Transverse colon (tissue), 4 donors: ENCODE measurements around the gene ABAT. TPM values are rescaled to one million over a fixed set of nuclear protein-coding genes. Genes with fewer than 3 reads are reported as not detected.
A peak's percentile ranks its signal among the peaks of the same experiment; 100 is the strongest.

Experiments
- DNase-seq: peaks from one replicate; pipeline ENCODE4 v3.0.0-alpha.2; 2019
- H3K27ac ChIP-seq, 4 donors: fragments of 200-600 bp; sonication (generic); 2 replicates each; pipeline ENCODE4 v1.5.1; 2016 to 2018; ENCODE audit warnings: inconsistent platforms in 4 of 4
- H3K27me3 ChIP-seq: fragments of 200-600 bp; sonication (generic); 2 replicates; pipeline ENCODE4 v1.5.1; 2017; ENCODE audit warnings: inconsistent platforms
- H3K36me3 ChIP-seq, 4 donors: fragments of 200-600 bp; sonication (generic); 2 replicates each; pipeline ENCODE4 v1.5.1; 2017 to 2019; ENCODE audit warnings: inconsistent platforms in 4 of 4
- H3K4me1 ChIP-seq, 4 donors: fragments of 200-600 bp; sonication (generic); 2 replicates each; pipeline ENCODE4 v1.5.1; 2017 to 2020; ENCODE audit warnings: inconsistent platforms in 4 of 4
- H3K4me3 ChIP-seq, 4 donors: fragments of 200-600 bp; sonication (generic); 1 replicate in 1 of 4; 2 replicates in 3 of 4; pipeline versions ENCODE4 v1.5.1 to v1.6.1; 2017 to 2019; ENCODE audit warnings: inconsistent platforms in 4 of 4
- H3K9me3 ChIP-seq, 2 donors: fragments of 200-600 bp; sonication (generic); 2 replicates each; pipeline ENCODE4 v1.5.1; 2017 to 2019; ENCODE audit warnings: inconsistent platforms in 2 of 2
- EP300 ChIP-seq: sonication (generic); formaldehyde crosslinking; IDR thresholded peaks from one replicate; pipeline ENCODE4 v1.6.1; 2017; ENCODE audit warnings: antibody characterized with exemption, low read depth
- POLR2A ChIP-seq: fragments of 450-650 bp; IDR thresholded peaks from one replicate; pipeline ENCODE4 v1.6.1; 2016; ENCODE audit warnings: antibody characterized with exemption, mild to moderate bottlenecking, moderate library complexity
- POLR2AphosphoS5 ChIP-seq, 3 donors: sonication (generic); formaldehyde crosslinking; IDR thresholded peaks; one replicate each; pipeline ENCODE4 v1.6.1; 2016; ENCODE audit warnings: antibody characterized with exemption in 3 of 3
- WGBS, 2 donors: methylation state at CpG; one replicate each; pipeline ENCODE4 v1.1.5; 2018; ENCODE audit warnings: low coverage in 1 of 2; 5-methylcytosine and 5-hydroxymethylcytosine counted together
- in situ Hi-C, 4 donors: fragments of 200-750 bp; cut with MboI; loops; one replicate each; pipeline versions ENCODE4 v1.15.0 to v1.15.1; 2017; ENCODE audit warnings: low sequenced_read_pairs in 3 of 4, low pct_ligation_motif_present in 1 of 4, low pct_unique_long_range_greater_than_20kb in 1 of 4
- intact Hi-C: fragments of 100-400 bp; cut with DNase I; formaldehyde crosslinking; loops from one replicate; pipeline ENCODE4 v1.15.1; 2023; ENCODE audit warnings: low total_unique reads
- total RNA-seq, 4 donors: library from RNA; depleted of rRNA; stranded (reverse); fragments of >200 nt; gene quantifications; one replicate each; pipeline ENCODE4 v1.1.0, GENCODE V29; 2016
- TF ChIP-seq, protein P1 (sequence below), 5 experiments: fragments of 200-600 bp in 3 of 5; fragments of 450-650 bp in 2 of 5; sonication (generic) in 3 of 5; IDR thresholded peaks; 1 replicate in 2 of 5; 2 replicates in 3 of 5; pipeline ENCODE4 v1.5.1; 2016 to 2017; ENCODE audit warnings: antibody characterized with exemption in 5 of 5, inconsistent platforms in 3 of 5, mild to moderate bottlenecking in 2 of 5, moderate library complexity in 1 of 5

ABAT gene
- total RNA-seq, 4 donors from 2014 or later, result 15.7 to 35.2 (median 21.7) TPM

DNA sequence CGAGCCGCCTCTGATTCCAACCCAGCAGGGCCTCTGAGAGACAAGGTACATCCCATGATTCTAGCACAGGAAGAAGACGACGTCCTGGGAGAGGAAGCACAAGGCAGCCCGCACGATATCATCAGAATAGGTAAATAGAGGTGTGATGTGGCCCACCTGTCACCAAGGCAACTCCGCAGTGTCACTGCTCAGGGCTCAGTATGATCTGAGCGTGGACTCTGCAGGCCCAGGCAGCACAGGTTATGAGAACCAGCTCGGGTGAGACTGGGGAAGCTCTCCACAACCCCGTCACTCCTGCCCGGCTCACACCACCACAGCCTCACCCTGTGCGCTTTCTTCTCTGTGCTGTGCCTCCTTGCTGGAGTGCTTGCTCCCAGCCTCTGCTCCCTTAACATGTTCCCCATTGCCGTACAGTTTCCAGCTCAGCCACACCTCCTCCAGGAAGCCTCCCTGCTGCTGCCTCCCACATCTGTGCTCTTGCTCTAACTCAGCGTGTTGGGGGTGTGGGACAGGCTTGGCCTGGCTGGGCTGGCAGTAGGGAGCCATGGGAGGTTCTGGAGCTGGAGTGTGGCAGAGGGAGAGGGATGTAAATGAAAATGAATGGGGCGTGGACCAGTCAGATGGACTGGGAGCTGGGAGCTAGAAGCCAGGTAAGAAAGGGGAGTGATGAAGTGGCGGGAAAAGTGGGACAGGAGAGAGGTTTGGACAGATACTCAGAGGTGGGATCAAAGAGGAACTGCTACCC is 45.3 kb upstream of the ABAT start:
- TF ChIP-seq POLR2A (no peak), POLR2AphosphoS5 (IDR thresholded peaks at IDR 0.05) (no peak), EP300 (no peak)
- TF ChIP-seq, protein P1, sequence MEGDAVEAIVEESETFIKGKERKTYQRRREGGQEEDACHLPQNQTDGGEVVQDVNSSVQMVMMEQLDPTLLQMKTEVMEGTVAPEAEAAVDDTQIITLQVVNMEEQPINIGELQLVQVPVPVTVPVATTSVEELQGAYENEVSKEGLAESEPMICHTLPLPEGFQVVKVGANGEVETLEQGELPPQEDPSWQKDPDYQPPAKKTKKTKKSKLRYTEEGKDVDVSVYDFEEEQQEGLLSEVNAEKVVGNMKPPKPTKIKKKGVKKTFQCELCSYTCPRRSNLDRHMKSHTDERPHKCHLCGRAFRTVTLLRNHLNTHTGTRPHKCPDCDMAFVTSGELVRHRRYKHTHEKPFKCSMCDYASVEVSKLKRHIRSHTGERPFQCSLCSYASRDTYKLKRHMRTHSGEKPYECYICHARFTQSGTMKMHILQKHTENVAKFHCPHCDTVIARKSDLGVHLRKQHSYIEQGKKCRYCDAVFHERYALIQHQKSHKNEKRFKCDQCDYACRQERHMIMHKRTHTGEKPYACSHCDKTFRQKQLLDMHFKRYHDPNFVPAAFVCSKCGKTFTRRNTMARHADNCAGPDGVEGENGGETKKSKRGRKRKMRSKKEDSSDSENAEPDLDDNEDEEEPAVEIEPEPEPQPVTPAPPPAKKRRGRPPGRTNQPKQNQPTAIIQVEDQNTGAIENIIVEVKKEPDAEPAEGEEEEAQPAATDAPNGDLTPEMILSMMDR (IDR thresholded peaks at IDR 0.05), result no peak
- H3K9me3 ChIP-seq, result no peaks in the 10 kb centered on the region
- in situ Hi-C loops (no loop called here), intact Hi-C loops (no loop called here)
- no peak overlapping the region for H3K4me3 ChIP-seq
- H3K27ac ChIP-seq, result no peak overlapping the region
- WGBS, 2 donors, result 95 to 96% methylated on average over 10 to 16 of the region's 16 CpGs
- no peaks in the 10 kb centered on the region for H3K4me1 ChIP-seq
- H3K36me3 ChIP-seq, result peaks cover 0 to 51% (median 25%) of the 10 kb centered on the region in 4 donors
- H3K27me3 ChIP-seq, result no peaks in the 10 kb centered on the region
- DNase-seq, result no peak

- no peaks in the 10 kb centered on the region for H3K9me3 ChIP-seq
- WGBS, 2 donors, result 88 to 95% methylated on average over 5 to 11 of the region's 11 CpGs
- no peaks in the 10 kb centered on the region for H3K27me3 ChIP-seq
- TF ChIP-seq, protein P1 (IDR thresholded peaks at IDR 0.05), result no peak
- TF ChIP-seq POLR2A (no peak), POLR2AphosphoS5 (IDR thresholded peaks at IDR 0.05) (no peak), EP300 (no peak)
- peaks cover 0 to 55% (median 26%) of the 10 kb centered on the region in 4 donors for H3K36me3 ChIP-seq
- H3K27ac ChIP-seq, result no peak overlapping the region
- H3K4me1 ChIP-seq, result no peaks in the 10 kb centered on the region
- DNase-seq, result no peak
- no peak overlapping the region for H3K4me3 ChIP-seq
- in situ Hi-C loops (no loop called here), intact Hi-C loops (no loop called here)
These were observed 44.0 kb upstream of the ABAT start for GRCh38 chr16:8630255-8630953.

- Histone ChIP-seq H3K4me3 (no peak overlapping the region), H3K36me3 (peaks cover 0 to 56% (median 26%) of the 10 kb centered on the region in 4 donors), H3K27ac (peak overlapping the region in 1 of 4 donors; percentile 54), H3K4me1 (no peaks in the 10 kb centered on the region), H3K27me3 (no peaks in the 10 kb centered on the region), H3K9me3 (no peaks in the 10 kb centered on the region)
- no peak for DNase-seq
- 88% methylated on average over 9 of the region's 9 CpGs; no CpG with 5 or more reads in 1 of the 2 donors for WGBS, 2 donors
- intact Hi-C loops, result no loop called here
- in situ Hi-C loops, result no loop called here
- TF ChIP-seq POLR2A (no peak), POLR2AphosphoS5 (IDR thresholded peaks at IDR 0.05) (no peak), EP300 (no peak)
- TF ChIP-seq, protein P1 (IDR thresholded peaks at IDR 0.05), result no peak
These were observed 43.0 kb upstream of the ABAT start for GRCh38 chr16:8631373-8631772.

GRCh38 chr16:8631818-8632465 is 42.5 kb upstream of the ABAT start:
- Histone ChIP-seq H3K36me3 (peaks cover 0 to 55% (median 26%) of the 10 kb centered on the region in 4 donors), H3K4me3 (no peak overlapping the region), H3K4me1 (no peaks in the 10 kb centered on the region), H3K27me3 (no peaks in the 10 kb centered on the region), H3K27ac (peak overlapping the region in 2 of 4 donors; percentile 26 to 54), H3K9me3 (no peaks in the 10 kb centered on the region)
- no peak for TF ChIP-seq POLR2A
- TF ChIP-seq POLR2AphosphoS5 (IDR thresholded peaks at IDR 0.05), result no peak
- TF ChIP-seq, protein P1 (IDR thresholded peaks at IDR 0.05), result no peak
- no peak for TF ChIP-seq EP300
- 42 to 69% methylated on average over 2 to 15 of the region's 15 CpGs for WGBS, 2 donors
- no peak for DNase-seq
- in situ Hi-C loops (no loop called here), intact Hi-C loops (no loop called here)
